GM12878 (cell line): Measurements from ENCODE around the gene STARD13. TPM values are rescaled to one million over a fixed set of nuclear protein-coding genes. Genes with fewer than 3 reads are reported as not detected.

Experiments
- ATAC-seq: fragments of 200-7000 bp; cut with Tn5 transposase; 3 replicates; pipeline ENCODE4 v1.9.1; 2020; ENCODE audit warnings: mild to moderate bottlenecking, moderate library complexity
- BruUV-seq: library from RNA; stranded (reverse); fragments of 400-500 nt; replicated peaks from 2 replicates; lab custom pipeline; 2021; lab: Mats Ljungman, UMichigan
- CTCF ChIA-PET: fragments of 300-600 bp; sonication (Branson Sonifier 250); formaldehyde crosslinking; extraction: SDS; loops from one replicate; lab custom pipeline; 2021; ENCODE audit warnings: inconsistent platforms; lab: Yijun Ruan, JAX
- POLR2A ChIA-PET: fragments of 350-600 bp; formaldehyde crosslinking; extraction: SDS; loops from one replicate; lab custom pipeline; 2021; ENCODE audit warnings: inconsistent platforms; lab: Charles Lee
- RAD21 ChIA-PET: fragments of 300-600 bp; sonication (Branson Sonifier 250); formaldehyde crosslinking; loops from one replicate; lab custom pipeline; 2023; ENCODE audit warnings: antibody characterized with exemption; ENCODE audit not compliant: unreplicated experiment; lab: Charles Lee
- SMC1A ChIA-PET: fragments of 300-600 bp; sonication (Branson Sonifier 250); formaldehyde crosslinking; loops from one replicate; lab custom pipeline; 2023; ENCODE audit not compliant: unreplicated experiment, uncharacterized antibody; lab: Charles Lee
- DNase-seq: peaks from one replicate; pipeline ENCODE4 v3.0.0-alpha.2; 2011; ENCODE audit warnings: low read depth, low spot score
- FAIRE-seq: peaks from 3 replicates; lab custom pipeline; 2011; peaks lifted over from hg19 to GRCh38; lab: Jason Lieb, UNC
- H2AFZ ChIP-seq: 2 replicates; pipeline ENCODE4 v1.6.0; 2011; ENCODE audit warnings: low read depth, low read length, control low read depth; ENCODE audit not compliant: control insufficient read depth
- H3K27ac ChIP-seq: 2 replicates; pipeline ENCODE4 v1.5.1; 2011; ENCODE audit warnings: control low read depth; ENCODE audit not compliant: control insufficient read depth, insufficient read depth
- H3K27me3 ChIP-seq, 2 experiments: replicated peaks in 1 of 2; 2 replicates each; pipeline versions ENCODE4 v1.6.0 to v1.6.1; 2011; ENCODE audit warnings: low read length in 1 of 2; ENCODE audit not compliant: control insufficient read depth in 2 of 2, insufficient read depth in 2 of 2
- H3K36me3 ChIP-seq, 2 experiments: 2 replicates each; pipeline ENCODE4 v1.5.1; 2011; ENCODE audit warnings: low read length in 1 of 2; ENCODE audit not compliant: control insufficient read depth in 2 of 2, insufficient read depth in 2 of 2
- H3K4me1 ChIP-seq: 2 replicates; pipeline ENCODE4 v1.6.1; 2011; ENCODE audit warnings: mild to moderate bottlenecking, low read length, moderate library complexity, mixed read lengths; ENCODE audit not compliant: control insufficient read depth, insufficient read depth
- H3K4me2 ChIP-seq: 2 replicates; pipeline ENCODE4 v1.6.0; 2011; ENCODE audit warnings: control low read depth; ENCODE audit not compliant: control insufficient read depth, insufficient read depth
- H3K4me3 ChIP-seq: fragments of 200-600 bp; sonication (generic); 2 replicates; pipeline ENCODE4 v1.5.1; 2016
- H3K79me2 ChIP-seq: 2 replicates; pipeline ENCODE4 v1.6.0; 2011; ENCODE audit warnings: low read length; ENCODE audit not compliant: control insufficient read depth, insufficient read depth
- H3K9ac ChIP-seq: 2 replicates; pipeline ENCODE4 v1.8.0; 2011; ENCODE audit warnings: low read length, control low read depth, mixed read lengths; ENCODE audit not compliant: control insufficient read depth, insufficient read depth
- H3K9me3 ChIP-seq: replicated peaks from 3 replicates; pipeline ENCODE4 v1.5.1; 2011; ENCODE audit warnings: mild to moderate bottlenecking, low read length; ENCODE audit not compliant: control insufficient read depth, insufficient read depth
- H4K20me1 ChIP-seq: 2 replicates; pipeline ENCODE4 v1.6.0; 2011; ENCODE audit not compliant: control insufficient read depth, insufficient read depth
- ATF7 ChIP-seq: fragments of 450-650 bp; IDR thresholded peaks from 2 replicates; pipeline ENCODE4 v1.6.1; 2016; ENCODE audit warnings: low read depth, mild to moderate bottlenecking
- BHLHE40 ChIP-seq, 2 experiments: fragments of 450-650 bp in 1 of 2; IDR thresholded peaks; 2 replicates each; pipeline ENCODE4 v1.6.1; 2011 to 2017; ENCODE audit warnings: low read depth in 2 of 2, borderline replicate concordance in 1 of 2, improper control_type of control experiment in 1 of 2, low read length in 1 of 2, mild to moderate bottlenecking in 1 of 2
- CHD4 ChIP-seq: fragments of 200-600 bp; sonication (generic); IDR thresholded peaks from 2 replicates; pipeline ENCODE4 v1.6.1; 2016; ENCODE audit warnings: mild to moderate bottlenecking
- CREB1 ChIP-seq: IDR thresholded peaks from 2 replicates; pipeline ENCODE4 v1.6.1; 2012; ENCODE audit warnings: low read depth, mild to moderate bottlenecking, inconsistent platforms
- EED ChIP-seq: sonication (generic); IDR thresholded peaks from 2 replicates; pipeline ENCODE4 v1.6.1; 2016; ENCODE audit warnings: antibody characterized with exemption, low read depth
- FOS ChIP-seq: IDR thresholded peaks from 3 replicates; pipeline ENCODE4 v1.6.1; 2011; ENCODE audit warnings: borderline replicate concordance; ENCODE audit not compliant: insufficient read length; ENCODE audit errors: extremely low read depth
- IKZF1 ChIP-seq: fragments of 450-650 bp; conservative IDR thresholded peaks from 2 replicates; pipeline ENCODE4 v1.6.1; 2017; ENCODE audit warnings: antibody characterized with exemption, mild to moderate bottlenecking
- IKZF2 ChIP-seq, 2 experiments: fragments of 450-650 bp; IDR thresholded peaks; 2 replicates each; pipeline ENCODE4 v1.6.1; 2017; ENCODE audit warnings: mild to moderate bottlenecking in 2 of 2, moderate library complexity in 2 of 2
- MEF2A ChIP-seq: IDR thresholded peaks from 2 replicates; pipeline ENCODE4 v1.6.1; 2011; ENCODE audit warnings: low read depth, mild to moderate bottlenecking, low read length, moderate library complexity; ENCODE audit not compliant: insufficient read depth
- MTA2 ChIP-seq: fragments of 450-650 bp; IDR thresholded peaks from 2 replicates; pipeline ENCODE4 v1.6.1; 2016; ENCODE audit warnings: low read depth, mild to moderate bottlenecking, moderate library complexity
- MYB ChIP-seq: fragments of 150-350 bp; IDR thresholded peaks from 2 replicates; pipeline ENCODE4 v1.6.1; 2014; ENCODE audit warnings: mild to moderate bottlenecking, low read depth, low read length, borderline replicate concordance
- NFYB ChIP-seq: IDR thresholded peaks from 2 replicates; pipeline ENCODE4 v1.6.1; 2011; ENCODE audit warnings: low read depth, mild to moderate bottlenecking, low read length, improper control_type of control experiment, moderate library complexity; ENCODE audit not compliant: insufficient read depth
- SMAD1 ChIP-seq: fragments of 450-650 bp; IDR thresholded peaks from 2 replicates; pipeline ENCODE4 v1.6.1; 2018; ENCODE audit warnings: mild to moderate bottlenecking, low read depth; ENCODE audit not compliant: partially characterized antibody
- SMC3 ChIP-seq: IDR thresholded peaks from 2 replicates; pipeline ENCODE4 v1.6.1; 2011; ENCODE audit warnings: low read length, improper control_type of control experiment, borderline replicate concordance
- SPI1 ChIP-seq: IDR thresholded peaks from 2 replicates; pipeline ENCODE4 v1.6.1; 2011; ENCODE audit warnings: low read depth, mild to moderate bottlenecking, low read length, moderate library complexity, borderline replicate concordance; ENCODE audit not compliant: insufficient read depth
- SUZ12 ChIP-seq: fragments of 200-600 bp; sonication (generic); IDR thresholded peaks from one replicate; pipeline ENCODE4 v1.6.1; 2018; ENCODE audit warnings: antibody characterized with exemption, mild to moderate bottlenecking; ENCODE audit not compliant: unreplicated experiment
- ZNF24 ChIP-seq: fragments of 450-650 bp; IDR thresholded peaks from 2 replicates; pipeline ENCODE4 v1.6.1; 2017; ENCODE audit warnings: antibody characterized with exemption, mild to moderate bottlenecking
- WGBS: methylation state at CpG from one replicate; pipeline ENCODE4 v1.1.6; 2016; ENCODE audit warnings: low lambda C conversion rate; ENCODE audit not compliant: insufficient replicate concordance, insufficient coverage; ENCODE audit errors: missing lambda C conversion rate; 5-methylcytosine and 5-hydroxymethylcytosine counted together
- in situ Hi-C: fragments of 300-500 bp; cut with MboI; formaldehyde crosslinking; loops from 9 replicates; pipeline ENCODE4 v1.14.3; 2018; ENCODE audit warnings: mixed read lengths
- intact Hi-C: fragments of 100-400 bp; cut with micrococcal nuclease; formaldehyde crosslinking; loops from one replicate; pipeline ENCODE4 v1.14.2; 2022; ENCODE audit not compliant: unreplicated experiment
- polyA plus RNA-seq, 11 experiments: library from polyadenylated mRNA; depleted of rRNA in 4 of 11; unstranded in 6 of 11; stranded (reverse) in 5 of 11; fragments of >200 nt; fragmentation: Nextera tagmentation in 4 of 11; fragmentation: Illumina TruSeq in 1 of 11; extraction: Ambion mirVana in 4 of 11; extraction: Trizol in 1 of 11; gene quantifications; 1 replicate in 1 of 11; 2 replicates in 10 of 11; pipeline versions ENCODE4 v1.2.1 to v1.2.3, GENCODE V29; 2011 to 2016; ENCODE audit warnings: inconsistent platforms in 2 of 11, missing spikeins in 2 of 11, low read depth in 1 of 11
- total RNA-seq, 4 experiments: library from RNA; depleted of rRNA in 3 of 4; stranded (reverse); fragments of >200 nt in 3 of 4; fragmentation: Illumina TruSeq in 1 of 4; extraction: Trizol in 1 of 4; gene quantifications; 2 replicates each; pipeline versions ENCODE4 v1.2.1 to v1.2.3, GENCODE V29; 2013 to 2021
- TF ChIP-seq, protein P1 (sequence below): fragments of 450-650 bp; IDR thresholded peaks from 2 replicates; pipeline ENCODE4 v1.6.1; 2014; ENCODE audit warnings: mild to moderate bottlenecking
- TF ChIP-seq, protein P2 (sequence below): fragments of 450-650 bp; IDR thresholded peaks from 2 replicates; pipeline ENCODE4 v1.6.1; 2017; ENCODE audit warnings: low read depth, mild to moderate bottlenecking, moderate library complexity

STARD13 gene
- total and polyA plus RNA-seq, 10 of the 15 experiments (the other 5 are each of a cell fraction or from before 2014, with no cell fraction given) = 4.0 to 41.6 (median 10.1) TPM

GRCh38 chr13:33106656-33107360, 178.7 kb downstream of the STARD13 start (continued):
- TF ChIP-seq ZNF24 (0 out of 2 replicates have a peak, but pooled peaks have one; percentile 40), SPI1 (peak; percentile 21; the same call in 1 of the 2 replicates)
- TF ChIP-seq, protein P1, sequence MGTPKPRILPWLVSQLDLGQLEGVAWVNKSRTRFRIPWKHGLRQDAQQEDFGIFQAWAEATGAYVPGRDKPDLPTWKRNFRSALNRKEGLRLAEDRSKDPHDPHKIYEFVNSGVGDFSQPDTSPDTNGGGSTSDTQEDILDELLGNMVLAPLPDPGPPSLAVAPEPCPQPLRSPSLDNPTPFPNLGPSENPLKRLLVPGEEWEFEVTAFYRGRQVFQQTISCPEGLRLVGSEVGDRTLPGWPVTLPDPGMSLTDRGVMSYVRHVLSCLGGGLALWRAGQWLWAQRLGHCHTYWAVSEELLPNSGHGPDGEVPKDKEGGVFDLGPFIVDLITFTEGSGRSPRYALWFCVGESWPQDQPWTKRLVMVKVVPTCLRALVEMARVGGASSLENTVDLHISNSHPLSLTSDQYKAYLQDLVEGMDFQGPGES = no peak

- ATAC-seq (peak; percentile 19), DNase-seq (no peak), FAIRE-seq (peak; percentile 41)
- Histone ChIP-seq H3K79me2 (peaks cover 3% of the 10 kb centered on the region), H3K27me3 (no peaks in the 10 kb centered on the region), H3K4me1 (peaks cover 49% of the 10 kb centered on the region), H3K9me3 (no peaks in the 10 kb centered on the region), H4K20me1 (no peaks in the 10 kb centered on the region), H3K27ac (peak overlapping the region; percentile 63), H3K4me2 (peak overlapping the region; percentile 33), H3K36me3 (peaks cover 0 to 18% of the 10 kb centered on the region in 2 experiments), H3K4me3 (no peak overlapping the region), H3K9ac (0 out of 2 replicates have a peak overlapping the region, but pooled peaks have one; percentile 9), H2AFZ (no peak overlapping the region)
- SMC1A ChIA-PET = interaction anchor here (1.4 to 7.1 kb wide), 4 partner anchors 29 to 97 kb away, joined by 4 to 80 read pairs (median 10); no protein-coding TSS in a partner anchor
- no TSS peak for BruUV-seq
- CTCF ChIA-PET = no interaction called here
- POLR2A ChIA-PET = no interaction called here
- WGBS = 30% methylated on average over 9 of the region's 9 CpGs
- intact Hi-C loops = loop anchor here (5.0 to 10.0 kb wide), 2 partner anchors 271 to 437 kb away; no protein-coding TSS in a partner anchor
- in situ Hi-C loops = no loop called here
- RAD21 ChIA-PET = interaction anchor here (2.4 to 2.5 kb wide), 2 partner anchors 41 to 91 kb away, joined by 6 to 19 read pairs; no protein-coding TSS in a partner anchor
- TF ChIP-seq SMC3 = no peak
- TF ChIP-seq NFYB = no peak
- TF ChIP-seq SMAD1 = no peak
- peak; percentile 18 to 37; a peak in 2 of 4 replicates for TF ChIP-seq BHLHE40 (IDR thresholded peaks at IDR 0.05; ENCODE audit: borderline replicate concordance in 1 of 2, low read depth in 2 of 2, low read length in 1 of 2)
- TF ChIP-seq ATF7 = peak; percentile 16; the same call in 1 of the 2 replicates
- no peak for TF ChIP-seq MYB
- TF ChIP-seq IKZF1 = peak; percentile 74
- peak; percentile 79 for TF ChIP-seq EED
- TF ChIP-seq, protein P2, sequence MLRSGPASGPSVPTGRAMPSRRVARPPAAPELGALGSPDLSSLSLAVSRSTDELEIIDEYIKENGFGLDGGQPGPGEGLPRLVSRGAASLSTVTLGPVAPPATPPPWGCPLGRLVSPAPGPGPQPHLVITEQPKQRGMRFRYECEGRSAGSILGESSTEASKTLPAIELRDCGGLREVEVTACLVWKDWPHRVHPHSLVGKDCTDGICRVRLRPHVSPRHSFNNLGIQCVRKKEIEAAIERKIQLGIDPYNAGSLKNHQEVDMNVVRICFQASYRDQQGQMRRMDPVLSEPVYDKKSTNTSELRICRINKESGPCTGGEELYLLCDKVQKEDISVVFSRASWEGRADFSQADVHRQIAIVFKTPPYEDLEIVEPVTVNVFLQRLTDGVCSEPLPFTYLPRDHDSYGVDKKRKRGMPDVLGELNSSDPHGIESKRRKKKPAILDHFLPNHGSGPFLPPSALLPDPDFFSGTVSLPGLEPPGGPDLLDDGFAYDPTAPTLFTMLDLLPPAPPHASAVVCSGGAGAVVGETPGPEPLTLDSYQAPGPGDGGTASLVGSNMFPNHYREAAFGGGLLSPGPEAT = peak; percentile 73; the same call in 1 of the 2 replicates
- peak; percentile 54; the same call in 1 of the 2 replicates for TF ChIP-seq MEF2A
- no peak for TF ChIP-seq SUZ12
- TF ChIP-seq FOS = no peak
- no peak for TF ChIP-seq CHD4
- TF ChIP-seq IKZF2 (IDR thresholded peaks at IDR 0.05) = peak; percentile 91 to 95
- TF ChIP-seq CREB1 = peak; percentile 49; the same call in 1 of the 2 replicates
- TF ChIP-seq MTA2 = peak; percentile 49; the same call in 1 of the 2 replicates
These were observed 180.1 kb downstream of the STARD13 start for GRCh38 chr13:33105387-33106005.
